Islet of Langerhans (tissue), 1 donor: ENCODE results near the gene ABCD1.
"Not testable (repeated sequence)": the region's sequence is repeated elsewhere in the genome, so short reads cannot be mapped to it uniquely, and the experiment has no call there.

ENCODE experiments used
- FAIRE-seq: peaks from one replicate; lab custom pipeline; 2011; peaks lifted over from hg19 to GRCh38; lab: Jason Lieb, UNC

Gene ABCD1

DNA sequence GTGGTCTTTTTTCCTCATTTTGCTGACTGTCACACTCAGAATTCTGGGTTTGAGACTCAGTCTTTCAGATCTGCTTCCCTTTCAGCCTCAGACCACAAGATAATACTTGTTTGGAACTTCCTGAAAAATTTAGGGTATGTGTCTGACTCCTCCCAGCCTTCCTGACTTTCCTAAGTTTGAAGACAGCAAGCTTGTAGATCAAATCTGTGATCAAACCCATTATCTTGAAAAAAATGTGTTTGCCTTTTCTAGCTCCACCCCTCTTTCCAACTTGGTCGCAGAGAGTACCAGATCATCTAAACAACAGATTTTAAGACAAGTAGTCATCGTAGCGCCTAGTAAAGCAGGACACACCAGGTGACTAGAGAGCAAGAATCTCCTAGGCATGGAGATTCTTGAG lies 10.4 kb upstream of the ABCD1 start:
- no peak for FAIRE-seq

DNA sequence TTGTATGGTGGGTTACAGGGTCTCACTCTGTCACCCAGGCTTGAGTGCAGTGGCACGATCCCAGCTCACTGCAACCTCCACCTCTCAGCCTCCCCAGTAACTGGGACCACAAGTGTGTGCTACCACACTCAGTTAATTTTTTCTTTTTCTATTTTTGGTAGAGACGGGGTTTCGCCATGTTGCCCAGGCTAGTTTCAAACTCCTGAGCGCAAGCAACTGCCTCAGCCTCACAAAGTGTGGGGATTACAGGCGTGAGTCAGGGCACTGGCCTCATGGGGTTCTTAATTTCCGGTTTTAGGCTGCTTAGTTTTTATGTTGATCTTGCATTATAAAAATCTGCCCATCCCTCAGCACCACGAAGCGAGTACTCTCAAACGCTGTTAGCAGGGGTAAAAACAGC lies 7.2 kb upstream of the ABCD1 start:
- FAIRE-seq: no peak

DNA sequence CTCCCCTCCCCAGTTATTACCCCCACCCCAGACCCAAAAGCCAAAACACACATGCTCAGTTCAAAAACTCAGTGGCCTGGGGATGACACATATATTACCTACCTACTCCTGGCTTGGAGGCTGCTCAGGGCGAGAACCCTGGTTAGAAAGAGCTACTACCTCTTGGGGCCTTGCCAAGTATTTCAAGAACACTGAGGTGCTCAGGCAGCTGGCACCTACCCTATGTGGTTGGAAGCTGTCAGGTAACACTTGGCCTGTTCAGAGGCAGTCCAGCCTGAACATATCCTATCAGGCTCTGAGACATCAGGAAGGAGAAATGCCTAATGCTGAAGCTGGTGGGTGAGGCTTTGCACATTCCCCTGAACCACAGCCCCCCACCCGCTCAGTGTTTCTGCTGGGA lies 5.4 kb upstream of the ABCD1 start:
- no peak for FAIRE-seq

DNA sequence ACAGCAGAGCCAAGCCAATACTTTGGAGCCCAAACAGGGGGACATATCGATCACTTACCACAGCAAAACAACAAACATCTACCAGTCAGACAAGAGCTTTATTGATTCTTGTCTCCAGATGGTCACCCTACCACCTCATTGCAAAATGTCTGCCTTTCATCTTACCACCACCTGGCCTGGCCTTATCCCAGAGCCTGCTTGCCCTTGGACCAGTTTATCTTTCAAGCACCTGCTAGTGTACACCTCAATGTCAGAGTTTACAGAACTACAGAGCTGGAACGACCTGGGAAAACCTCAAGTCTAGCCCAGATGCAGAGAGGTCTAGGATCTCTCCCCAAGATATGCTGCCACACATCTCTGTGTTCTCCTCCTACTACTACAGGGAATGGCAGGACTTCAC lies 5.0 kb upstream of the ABCD1 start:
- no peak for FAIRE-seq

DNA sequence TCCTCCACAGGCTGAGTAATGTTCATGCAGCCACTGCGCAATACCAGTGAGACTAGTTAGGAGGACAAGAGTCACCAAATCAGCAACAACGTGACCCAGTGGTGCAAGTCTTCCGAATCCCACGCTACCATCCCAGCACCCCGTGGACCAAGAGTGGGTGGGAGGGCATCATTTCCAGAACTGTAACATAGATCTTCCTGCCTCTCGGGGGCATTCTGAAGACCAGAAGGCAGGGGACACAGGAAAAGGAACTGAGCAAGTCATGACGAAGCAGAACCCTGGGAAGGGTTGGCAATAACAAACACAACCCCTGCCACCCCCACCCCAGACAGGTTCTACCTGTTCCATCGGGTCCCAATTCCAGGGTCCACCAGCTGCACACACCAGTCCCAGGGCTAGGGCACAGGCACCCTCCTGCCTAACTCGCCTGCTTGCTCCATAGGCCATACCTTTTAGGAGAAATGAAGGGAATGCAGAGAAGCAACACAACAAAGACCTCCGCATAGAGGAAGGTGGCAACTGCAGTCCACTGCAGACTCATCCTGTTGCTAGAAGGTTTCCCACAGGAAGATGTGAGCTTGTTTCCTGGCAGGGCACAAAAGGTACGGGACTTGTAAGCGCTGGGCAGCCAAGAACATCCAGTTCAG lies 1.8 kb upstream of the ABCD1 start:
- no peak for FAIRE-seq

DNA sequence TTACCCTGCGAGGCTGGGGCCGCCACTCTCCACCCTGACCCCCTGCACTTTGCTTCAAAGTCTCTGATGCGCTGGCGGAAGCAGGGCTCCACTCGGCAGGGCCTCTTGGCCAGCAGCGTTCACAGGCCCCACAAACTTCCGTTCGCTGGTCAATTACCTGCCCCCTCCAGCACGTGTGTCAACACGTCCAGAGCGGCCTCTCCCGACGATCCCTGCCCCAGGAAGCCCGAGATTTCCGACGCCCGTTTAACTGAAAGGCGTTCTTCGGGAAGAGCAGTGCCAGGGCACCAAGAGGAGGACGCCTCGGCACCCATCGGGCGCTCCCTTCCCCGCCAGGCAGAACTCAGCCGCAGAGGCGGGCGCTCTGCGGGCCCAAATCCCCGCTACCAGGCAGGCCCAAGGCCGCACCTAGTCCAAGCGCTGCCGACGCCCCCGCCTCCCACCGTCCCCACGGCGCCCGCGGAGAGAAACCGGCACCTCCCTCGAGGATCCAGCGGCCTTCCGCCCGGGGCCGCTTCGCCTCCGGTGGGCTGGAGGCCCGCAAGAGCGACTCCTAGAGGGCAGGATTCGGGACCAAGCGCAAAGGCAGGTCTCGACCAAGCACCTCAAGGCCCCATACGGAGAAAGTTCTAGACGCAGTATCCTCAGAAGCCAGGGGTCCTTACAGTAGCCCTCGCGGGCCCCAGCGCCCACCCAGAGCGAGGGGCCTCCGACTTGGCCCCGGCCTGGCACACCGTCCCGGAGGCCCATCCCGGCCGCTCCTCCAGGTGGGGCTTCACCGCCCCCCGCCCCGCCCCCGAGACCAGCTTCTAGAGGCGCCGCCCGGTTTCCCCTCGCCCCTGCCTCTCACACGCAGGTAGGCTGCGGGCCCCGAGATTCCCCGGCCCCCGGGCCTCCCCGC lies 1.1 kb upstream of the ABCD1 start:
- FAIRE-seq: no peak

DNA sequence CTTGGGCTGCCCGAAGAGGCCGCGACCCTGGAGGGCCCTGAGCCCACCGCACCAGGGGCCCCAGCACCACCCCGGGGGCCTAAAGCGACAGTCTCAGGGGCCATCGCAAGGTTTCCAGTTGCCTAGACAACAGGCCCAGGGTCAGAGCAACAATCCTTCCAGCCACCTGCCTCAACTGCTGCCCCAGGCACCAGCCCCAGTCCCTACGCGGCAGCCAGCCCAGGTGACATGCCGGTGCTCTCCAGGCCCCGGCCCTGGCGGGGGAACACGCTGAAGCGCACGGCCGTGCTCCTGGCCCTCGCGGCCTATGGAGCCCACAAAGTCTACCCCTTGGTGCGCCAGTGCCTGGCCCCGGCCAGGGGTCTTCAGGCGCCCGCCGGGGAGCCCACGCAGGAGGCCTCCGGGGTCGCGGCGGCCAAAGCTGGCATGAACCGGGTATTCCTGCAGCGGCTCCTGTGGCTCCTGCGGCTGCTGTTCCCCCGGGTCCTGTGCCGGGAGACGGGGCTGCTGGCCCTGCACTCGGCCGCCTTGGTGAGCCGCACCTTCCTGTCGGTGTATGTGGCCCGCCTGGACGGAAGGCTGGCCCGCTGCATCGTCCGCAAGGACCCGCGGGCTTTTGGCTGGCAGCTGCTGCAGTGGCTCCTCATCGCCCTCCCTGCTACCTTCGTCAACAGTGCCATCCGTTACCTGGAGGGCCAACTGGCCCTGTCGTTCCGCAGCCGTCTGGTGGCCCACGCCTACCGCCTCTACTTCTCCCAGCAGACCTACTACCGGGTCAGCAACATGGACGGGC lies 579 bp downstream of the ABCD1 start:
- no peak for FAIRE-seq

DNA sequence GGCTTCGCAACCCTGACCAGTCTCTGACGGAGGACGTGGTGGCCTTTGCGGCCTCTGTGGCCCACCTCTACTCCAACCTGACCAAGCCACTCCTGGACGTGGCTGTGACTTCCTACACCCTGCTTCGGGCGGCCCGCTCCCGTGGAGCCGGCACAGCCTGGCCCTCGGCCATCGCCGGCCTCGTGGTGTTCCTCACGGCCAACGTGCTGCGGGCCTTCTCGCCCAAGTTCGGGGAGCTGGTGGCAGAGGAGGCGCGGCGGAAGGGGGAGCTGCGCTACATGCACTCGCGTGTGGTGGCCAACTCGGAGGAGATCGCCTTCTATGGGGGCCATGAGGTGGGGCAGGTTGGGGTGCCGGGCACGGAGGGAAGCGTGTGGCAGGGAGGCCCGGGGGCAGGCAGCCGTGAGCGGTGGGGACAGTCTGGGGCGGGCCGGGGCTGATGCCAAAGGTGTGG lies 1.2 kb downstream of the ABCD1 start:
- no peak for FAIRE-seq

DNA sequence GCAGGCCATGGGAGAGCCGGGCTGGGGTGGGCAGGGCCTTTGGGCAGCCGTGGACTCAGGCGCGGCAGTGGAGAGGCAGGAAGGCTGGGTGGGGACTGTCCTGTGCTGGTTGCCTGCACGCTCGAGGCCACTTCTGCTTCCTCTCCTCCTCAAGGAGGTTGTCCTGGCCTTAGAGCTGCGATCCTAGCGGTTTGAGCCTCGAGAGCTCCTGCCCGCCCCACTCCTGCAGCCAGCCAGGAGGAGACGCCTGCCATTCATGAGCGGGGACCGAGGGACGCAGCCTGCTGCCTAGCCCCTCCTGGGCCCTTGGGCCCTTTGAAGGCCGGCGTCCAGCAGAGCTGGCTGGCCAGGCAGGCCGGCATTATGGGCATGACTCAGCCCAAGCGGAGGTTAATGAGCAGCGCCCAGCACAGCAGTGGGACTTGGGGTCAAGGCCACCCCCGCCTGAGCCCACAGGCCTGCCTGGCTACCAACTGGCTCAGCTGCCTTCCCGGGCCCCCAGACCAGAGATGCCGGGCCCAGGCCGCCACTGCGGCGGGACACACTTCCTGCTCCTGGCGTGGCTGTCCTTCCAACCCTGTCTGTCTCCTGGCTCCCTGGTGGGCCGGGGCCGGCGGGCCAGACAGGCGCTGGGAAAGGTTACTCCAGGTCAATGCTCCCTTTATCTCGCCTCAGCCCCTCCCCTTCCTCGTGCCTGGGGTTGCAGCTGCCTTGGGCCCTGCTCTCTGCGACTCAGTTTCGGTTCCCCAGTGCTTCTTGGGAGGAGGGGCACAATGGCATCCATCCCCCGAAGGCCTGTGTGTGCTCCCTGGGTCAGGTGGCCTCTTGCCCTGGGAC lies 1.8 kb downstream of the ABCD1 start:
- no peak for FAIRE-seq

DNA sequence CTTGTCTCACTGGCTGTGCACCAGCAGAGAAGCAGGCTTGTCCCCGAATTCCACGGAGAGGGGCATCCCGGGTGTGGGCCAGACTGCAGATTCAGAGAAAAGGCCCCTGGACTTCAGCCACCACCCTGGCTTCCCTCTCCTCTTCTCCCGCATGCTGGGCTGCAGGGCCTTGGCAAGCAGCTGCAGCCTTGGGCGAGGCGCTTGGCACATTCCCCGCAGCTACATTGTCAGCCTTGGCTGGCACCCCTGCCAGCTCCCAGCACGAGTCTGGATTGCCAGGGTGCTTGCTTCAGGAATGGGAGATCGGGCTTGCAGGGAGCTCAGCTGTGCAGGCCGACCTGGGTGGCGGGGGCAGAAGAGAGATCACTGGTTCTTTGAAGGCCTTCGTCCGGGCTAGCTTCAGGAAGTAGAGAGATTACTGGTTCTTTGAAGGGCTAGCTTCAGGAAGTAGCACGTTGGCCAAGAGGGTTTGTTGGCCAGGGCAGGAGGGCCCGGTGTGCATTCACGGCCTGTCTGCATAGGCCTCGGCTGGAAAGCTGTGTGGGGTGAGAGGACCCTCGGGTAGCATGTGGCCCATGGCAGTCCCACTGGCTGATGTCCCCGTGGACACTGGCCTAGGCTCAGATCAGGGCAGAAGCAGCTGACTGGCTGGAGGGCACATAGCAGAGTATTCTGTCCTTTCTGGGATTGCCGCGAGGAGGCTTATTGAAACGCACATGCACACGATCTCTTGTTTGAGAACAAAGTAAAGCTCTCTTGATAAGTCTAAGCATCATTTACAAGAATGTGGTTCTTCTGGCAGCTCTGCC lies 2.7 kb downstream of the ABCD1 start:
- no peak for FAIRE-seq

DNA sequence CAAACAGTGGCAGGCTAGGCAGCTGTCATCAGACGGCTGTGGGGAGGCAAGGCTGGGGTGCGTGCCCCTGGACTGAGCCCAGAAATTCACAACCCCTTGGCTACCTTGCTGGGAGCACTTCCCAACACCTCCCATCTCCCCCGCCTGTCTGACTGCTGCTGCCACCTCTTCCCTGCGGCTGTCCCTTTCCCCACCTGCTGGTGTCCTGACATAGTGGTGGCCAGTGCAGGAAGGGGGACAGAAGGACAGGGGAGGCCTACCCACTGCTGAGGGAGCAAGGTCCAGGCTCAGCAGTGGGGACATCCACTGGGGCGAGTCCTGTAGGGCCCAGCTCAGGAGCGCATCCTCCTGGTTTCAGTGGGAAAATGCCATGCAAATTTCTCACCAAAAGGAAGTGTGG lies 3.4 kb downstream of the ABCD1 start:
- FAIRE-seq: no peak

DNA sequence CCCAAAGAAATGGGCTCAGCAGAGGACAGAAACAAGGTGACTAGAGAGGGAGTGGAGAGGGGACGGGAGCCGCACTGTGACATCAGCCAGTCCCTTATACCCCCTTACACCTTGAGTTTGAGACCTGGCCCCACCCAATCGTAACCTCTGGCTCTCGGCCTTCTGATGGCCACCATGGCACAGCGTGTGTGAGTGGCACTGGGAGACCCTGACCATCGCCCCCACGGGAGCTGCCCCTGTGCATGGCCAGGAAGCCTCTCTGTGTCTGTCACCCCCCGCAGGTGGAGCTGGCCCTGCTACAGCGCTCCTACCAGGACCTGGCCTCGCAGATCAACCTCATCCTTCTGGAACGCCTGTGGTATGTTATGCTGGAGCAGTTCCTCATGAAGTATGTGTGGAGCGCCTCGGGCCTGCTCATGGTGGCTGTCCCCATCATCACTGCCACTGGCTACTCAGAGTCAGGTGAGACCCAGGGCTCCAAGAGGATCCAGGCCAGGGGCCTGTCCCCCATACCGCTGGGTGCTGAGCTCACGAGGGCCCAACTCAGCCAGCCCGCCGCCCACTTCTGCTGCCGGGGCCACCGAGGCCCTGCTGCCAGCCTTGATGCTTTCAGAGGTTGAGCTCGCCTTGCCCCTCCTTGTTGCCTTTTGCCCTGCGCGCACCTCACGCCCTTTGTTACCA lies 4.4 kb downstream of the ABCD1 start:
- FAIRE-seq: no peak

DNA sequence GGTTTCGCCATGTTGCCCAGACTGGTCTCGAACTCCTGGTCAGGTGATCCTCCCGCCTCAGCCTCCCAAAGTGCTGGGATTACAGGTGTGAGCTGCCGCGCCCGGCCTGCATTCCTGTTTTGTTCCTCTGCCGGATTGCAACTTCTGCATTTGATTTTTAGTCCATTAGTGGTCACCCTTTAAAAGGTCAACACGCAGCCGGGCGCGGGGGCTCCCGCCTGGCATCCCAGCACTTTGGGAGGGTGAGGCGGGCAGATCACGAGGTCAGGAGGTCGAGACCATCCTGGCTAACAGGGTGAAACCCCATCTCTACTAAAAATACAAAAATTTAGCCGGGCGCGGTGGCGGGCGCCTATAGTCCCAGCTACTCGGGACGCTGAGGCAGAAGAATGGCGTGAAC lies 5.5 kb downstream of the ABCD1 start:
- FAIRE-seq: not testable (repeated sequence)

DNA sequence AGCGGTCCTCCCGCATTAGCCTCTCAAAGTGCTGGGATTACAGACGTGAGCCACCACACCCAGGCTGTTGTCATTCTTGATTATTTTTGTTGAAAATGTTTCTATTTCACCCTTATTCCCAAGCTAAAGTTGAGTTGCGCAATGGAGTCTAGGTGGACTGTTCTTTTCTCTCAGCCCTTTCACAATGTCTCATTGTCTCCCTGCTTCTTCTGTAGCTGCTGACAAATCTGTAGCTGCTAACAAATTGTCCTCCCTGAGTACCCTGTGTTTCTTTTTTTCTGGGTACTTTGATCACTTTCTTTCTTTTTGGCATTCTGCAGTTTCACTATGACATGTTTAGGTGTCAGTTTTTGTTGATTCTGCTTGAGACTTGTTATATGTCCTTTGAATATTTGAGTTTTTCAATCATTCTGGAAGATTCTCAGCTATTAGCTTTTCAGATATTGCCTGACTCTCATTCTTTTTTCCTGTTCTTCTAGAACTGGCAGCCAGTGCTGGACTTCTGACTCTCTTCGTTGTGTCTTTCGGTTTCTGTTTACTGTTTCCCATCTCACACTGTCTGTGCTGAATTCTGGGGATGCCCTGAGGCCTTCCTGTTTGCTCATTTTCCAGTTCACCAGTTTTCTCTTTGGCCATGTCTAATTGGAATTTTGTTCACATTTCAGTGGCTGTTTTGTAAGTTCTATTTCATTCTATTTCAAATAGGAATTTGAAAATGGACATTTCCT lies 6.6 kb downstream of the ABCD1 start:
- FAIRE-seq: no peak

DNA sequence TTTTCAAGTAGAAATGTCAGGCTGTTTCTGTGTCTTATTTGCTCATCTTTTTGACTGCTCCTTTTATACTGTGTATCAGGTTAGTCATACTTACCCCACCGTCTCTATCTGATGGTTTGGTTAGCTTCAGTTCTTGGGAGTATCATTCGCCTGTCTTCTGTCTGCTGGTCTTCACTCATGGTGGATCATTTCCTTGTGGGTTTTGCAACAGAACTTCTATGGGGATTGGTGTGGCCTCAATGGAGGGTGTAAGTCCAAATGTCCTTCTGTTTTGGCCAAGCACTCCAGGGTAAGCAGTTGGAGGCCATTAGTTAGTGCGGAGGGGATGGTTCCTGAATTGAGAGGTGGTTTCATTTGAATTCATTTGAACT lies 7.2 kb downstream of the ABCD1 start:
- FAIRE-seq: no peak

DNA sequence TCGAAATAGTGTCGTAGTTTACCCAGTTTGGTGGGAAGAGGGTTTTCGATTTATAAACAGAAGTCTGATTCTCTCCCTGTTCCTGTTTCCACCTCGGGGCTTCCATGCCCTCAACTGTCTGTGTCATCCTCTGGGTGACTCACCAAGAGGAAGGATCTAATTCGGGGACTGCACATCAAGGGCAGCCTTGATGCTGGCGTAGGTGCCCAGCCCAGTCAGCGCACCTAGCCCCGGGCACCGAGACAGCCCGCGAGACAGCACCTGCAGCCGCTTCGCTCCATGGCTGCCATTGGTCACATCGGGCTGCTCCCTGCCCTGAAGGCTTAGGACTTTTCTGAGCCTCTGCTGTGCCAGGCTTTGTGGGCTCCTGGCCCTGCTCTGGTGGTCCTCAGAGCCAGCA lies 7.7 kb downstream of the ABCD1 start:
- FAIRE-seq: no peak

DNA sequence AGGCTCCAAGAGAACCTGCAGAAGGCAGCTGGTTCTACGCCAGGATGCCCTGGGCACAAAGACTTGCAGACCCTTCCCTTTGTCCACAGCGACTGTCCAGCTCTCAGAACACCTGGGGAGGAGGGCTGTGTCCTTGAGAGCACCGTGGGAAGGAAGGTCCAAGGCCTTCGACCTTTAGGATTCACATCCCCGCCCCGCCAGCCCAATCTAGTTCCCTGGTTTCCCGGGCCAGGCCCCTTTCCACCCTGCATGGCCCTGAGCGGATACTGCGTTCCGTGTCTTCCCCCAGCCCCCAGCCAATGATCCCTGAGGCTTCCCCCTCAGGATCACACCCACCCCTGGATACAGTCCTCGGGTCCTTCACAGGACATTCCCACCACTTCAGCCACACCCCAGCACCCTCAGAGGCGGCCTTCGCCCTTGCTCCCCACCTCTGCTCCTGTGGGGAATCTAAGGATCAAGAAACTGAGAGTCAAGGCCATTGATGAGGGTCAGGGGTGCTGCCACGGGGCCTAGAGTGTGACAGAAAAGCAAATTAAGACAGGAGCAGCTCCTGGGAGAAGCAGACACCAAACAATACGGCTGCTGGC lies 9.1 kb downstream of the ABCD1 start:
- no peak for FAIRE-seq

DNA sequence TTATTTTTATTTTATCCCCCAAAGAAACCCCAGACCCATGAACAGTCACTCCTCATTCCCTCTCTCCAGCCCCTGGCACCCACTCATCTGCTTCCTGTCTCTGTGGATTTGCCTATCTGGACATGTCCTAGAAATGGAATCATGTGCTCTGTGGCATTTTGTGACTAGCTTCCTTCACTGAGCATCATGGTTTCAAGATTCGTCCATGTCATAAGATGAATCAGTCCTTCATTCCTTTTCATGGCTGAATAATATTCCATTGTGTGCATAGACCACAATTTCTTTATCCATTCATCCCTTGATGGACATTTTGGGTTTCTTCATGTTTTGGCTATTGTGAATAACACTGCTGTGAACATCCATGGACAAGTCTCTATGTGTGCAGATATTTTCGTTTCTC lies 10.2 kb downstream of the ABCD1 start:
- no peak for FAIRE-seq

DNA sequence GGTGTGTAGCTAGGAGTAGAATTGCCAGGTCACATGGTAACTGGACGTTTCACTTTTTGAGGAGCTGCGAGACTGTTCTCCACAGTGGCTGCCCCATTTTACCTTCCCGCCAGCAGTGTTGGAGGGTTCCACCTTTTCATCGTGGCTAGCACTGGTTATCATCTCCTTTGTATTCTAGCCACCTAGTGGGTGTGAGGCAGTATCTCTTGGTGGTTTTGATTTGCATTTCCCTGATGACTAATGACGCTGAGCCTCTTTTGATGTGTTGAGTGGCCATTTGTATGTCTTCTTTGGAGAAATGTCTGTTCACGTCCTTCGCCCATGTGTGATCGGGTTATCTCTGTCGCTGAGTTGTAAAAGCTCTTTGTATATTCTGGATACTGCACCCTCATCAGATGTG lies 10.6 kb downstream of the ABCD1 start:
- FAIRE-seq: no peak
